Occipital lobe (tissue), 2 donors: ENCODE data around the gene BCOR. TPM values are rescaled to one million over a fixed set of nuclear protein-coding genes. Genes with fewer than 3 reads are reported as not detected.

Experiments used
- DNase-seq: peaks from one replicate; lab custom pipeline; 2025; lab: John Stamatoyannopoulos, UW
- total RNA-seq: library from RNA; depleted of rRNA; stranded (reverse); fragments of >200 nt; gene quantifications from one replicate; pipeline ENCODE4 v1.2.3, GENCODE V29; 2014

Gene BCOR
- total RNA-seq, 1 donor from 2014 or later = 26.0 TPM

DNA sequence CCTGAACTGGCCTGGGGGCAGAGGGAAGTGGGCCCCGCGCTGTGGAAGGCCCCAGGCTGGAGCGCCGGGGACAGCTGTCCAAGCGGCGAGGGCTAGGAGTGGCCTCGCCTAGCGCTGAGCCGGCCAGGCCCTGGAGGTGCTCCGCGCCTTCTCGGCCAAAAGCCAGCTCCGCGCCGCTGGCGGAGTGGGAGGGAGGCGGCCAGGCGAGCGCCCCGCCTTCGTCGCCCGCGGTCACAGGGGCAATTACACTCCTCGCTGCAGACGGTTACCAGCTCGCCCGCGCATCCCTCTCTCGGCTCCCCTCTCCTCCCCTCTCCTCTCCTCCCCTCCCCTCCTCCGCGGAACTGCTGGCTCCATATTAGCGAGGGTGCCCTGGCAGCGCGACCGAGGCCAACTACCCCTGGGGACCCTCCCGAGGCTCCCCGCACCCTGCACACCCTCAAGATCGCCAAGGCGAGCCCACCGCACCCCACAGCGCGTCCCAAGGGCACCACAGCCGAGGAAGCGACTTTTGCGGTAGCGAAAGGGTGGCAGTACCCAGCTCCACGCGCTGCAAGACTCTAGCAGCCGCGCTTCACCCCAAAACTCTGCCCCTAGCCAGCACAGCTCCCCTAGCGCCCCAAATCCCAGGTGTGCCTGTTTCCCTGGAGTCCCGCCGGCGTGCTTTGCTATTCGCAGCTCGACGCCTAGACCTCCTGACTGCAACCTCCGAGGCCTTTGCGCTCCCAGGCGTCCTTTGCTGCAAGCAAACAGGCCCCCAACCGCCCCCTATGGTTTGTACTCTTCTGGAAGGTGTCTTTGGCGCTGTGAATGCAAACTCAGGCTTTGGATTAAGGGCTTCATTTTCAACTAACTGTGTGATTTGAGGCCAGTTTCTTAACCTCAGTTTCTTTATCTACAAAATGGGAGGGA, 91.4 kb downstream of the BCOR start:
- DNase-seq = no peak

DNA sequence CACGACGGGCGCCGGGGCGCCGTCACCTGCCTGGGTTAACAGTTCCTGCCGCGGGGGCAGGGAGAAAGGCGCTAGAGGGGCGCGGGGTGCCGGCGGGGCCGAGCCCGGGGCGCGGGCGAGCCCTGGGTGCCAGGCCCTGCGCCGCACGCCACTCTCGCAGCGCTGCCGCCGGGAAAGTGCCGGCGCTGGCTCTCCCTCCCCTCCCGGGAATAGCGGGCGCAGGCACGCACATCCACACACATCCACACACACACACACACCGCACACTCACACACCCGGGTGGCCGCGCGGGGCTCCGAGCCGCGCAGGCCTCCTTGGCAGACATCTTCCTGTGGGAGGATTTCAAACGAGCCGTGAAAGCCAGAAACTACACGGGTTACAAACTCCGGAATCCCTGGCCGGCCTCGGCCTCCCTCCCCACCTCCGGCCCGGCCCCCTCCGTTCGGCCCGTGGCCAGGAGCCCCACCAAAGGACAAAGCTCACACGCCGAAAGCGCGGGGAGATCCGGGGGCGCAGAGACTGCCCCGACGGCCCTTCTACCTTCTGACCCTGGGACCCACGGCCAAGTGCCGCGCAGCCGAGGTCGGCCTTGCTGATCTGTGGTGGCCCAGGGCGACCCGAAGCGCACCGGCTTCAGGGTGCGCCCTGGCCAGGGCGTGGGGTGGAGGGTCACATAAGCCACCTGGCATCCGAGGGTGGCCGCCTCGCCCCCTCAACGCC, 92.3 kb downstream of the BCOR start:
- no peak for DNase-seq

DNA sequence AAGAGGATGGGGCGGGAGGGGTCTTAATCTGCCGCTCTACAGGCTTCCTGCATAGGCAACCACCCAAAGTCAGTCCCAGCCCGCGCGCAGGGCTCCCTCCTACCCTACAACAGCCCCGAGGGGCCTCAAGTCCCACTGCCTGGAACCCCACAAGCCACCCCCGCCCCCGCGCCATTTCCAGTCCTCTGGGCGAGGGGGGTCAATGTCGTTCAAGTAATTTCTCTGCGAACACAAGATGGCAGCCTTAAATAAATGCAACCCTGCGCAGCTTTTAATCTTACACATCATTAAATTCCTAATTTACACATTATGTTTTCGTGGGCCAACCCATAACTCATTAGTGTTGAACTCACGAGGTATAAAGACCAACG, 92.9 kb downstream of the BCOR start:
- no peak for DNase-seq

DNA sequence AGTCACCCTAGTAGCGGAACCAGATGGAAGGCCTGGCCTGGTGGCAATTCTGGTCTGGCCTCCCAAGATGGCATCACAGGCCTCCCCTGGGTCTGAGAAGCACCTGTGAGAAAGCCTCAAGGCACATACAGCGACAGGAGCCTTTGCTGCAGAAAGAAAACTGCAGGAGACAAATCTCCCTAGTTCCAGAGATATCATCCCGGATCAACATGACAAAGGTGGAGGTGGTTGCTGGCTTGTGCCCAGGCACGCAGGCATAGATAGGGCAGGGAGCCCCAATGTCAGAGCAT, 93.6 kb downstream of the BCOR start:
- DNase-seq = no peak

DNA sequence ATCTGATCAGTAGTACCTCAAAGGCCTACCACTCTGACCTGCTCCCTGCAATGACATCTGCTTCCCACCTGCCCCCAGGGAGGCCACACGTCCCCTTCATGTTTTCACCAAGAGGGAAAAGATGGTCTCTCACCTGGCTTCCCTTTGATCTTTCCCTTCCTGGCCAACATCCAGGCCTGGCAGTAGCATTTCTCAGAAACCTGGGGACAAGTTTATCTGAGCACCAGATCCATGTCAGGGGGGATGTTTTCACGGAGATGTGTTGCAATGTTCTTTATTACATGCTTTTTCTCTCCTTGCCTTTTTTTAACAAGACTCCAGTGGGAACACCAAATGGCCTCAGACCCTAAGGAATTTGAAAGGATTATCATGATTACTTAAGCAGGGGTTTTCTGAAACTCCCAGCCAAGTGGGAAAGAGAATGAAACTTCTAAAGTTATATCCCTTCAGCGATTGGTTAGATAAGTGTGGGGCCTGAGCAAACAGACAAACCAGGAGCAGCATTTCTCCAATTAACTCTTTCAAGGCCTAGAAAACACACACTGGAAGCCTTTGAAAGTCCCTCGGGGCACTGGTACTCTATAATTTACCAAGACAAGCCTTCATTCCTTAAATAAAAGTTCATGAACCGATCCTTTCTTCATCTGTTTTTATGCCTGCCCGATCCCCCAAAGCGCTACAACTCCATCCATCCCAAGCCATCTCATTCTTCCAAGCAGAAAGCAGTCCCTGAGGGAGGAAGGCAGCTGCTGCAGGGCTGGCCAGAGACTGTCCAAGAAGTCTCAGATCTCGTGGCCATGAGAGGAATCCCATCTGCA, 94.1 kb downstream of the BCOR start:
- no peak for DNase-seq

DNA sequence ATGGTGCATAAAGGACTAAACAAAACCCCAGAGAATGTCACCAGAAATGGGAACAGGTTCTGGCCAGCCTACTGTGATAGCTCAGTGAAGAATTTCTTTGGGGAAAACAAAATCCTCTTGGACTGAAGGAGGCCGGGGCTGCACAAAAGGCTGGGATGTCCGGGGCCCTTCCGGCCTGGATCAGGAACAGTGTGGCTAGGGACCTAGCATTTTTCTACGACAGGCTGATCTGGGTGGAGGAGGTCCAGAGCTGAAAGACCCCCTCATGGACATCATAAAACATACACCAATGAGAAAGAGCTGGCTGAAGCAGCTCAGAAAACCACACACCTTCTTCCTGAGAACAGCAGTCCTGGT, 94.7 kb downstream of the BCOR start:
- DNase-seq = no peak
